SK-N-SH (cell line): ENCODE measurements around the gene PISD.

Source experiments
- CTCF ChIP-seq: fragments of 200-600 bp; sonication (generic); IDR thresholded peaks from 2 replicates; pipeline ENCODE4 v1.6.1; 2017; ENCODE audit warnings: antibody characterized with exemption, mild to moderate bottlenecking, moderate library complexity
- EP300 ChIP-seq, 2 experiments: IDR thresholded peaks; 2 replicates each; pipeline versions ENCODE4 v1.4.0 to v1.6.1; 2012; ENCODE audit warnings: borderline replicate concordance in 1 of 2, low read depth in 1 of 2, low read length in 1 of 2
- FOSL2 ChIP-seq: IDR thresholded peaks from 2 replicates; pipeline ENCODE4 v1.4.0; 2012; ENCODE audit warnings: low read depth, mild to moderate bottlenecking, moderate library complexity, borderline replicate concordance
- GATA2 ChIP-seq: sonication (generic); formaldehyde crosslinking; IDR thresholded peaks from 2 replicates; pipeline ENCODE4 v1.5.0; 2020; ENCODE audit warnings: mild to moderate bottlenecking, missing genetic modification reagents
- NFIC ChIP-seq: IDR thresholded peaks from 2 replicates; pipeline ENCODE4 v1.4.0; 2012; ENCODE audit warnings: borderline replicate concordance
- PBX3 ChIP-seq: IDR thresholded peaks from 2 replicates; pipeline ENCODE4; 2012
- POLR2AphosphoS5 ChIP-seq: IDR thresholded peaks from 2 replicates; pipeline ENCODE4 v1.6.1; 2012; ENCODE audit warnings: low read depth, low read length
- REST ChIP-seq: IDR thresholded peaks from 2 replicates; pipeline ENCODE4 v1.6.1; 2012; ENCODE audit warnings: mild to moderate bottlenecking, low read depth, low read length, moderate library complexity
- SIN3A ChIP-seq: IDR thresholded peaks from 2 replicates; pipeline ENCODE4 v1.6.1; 2012; ENCODE audit warnings: low read depth, mild to moderate bottlenecking, low read length, moderate library complexity, borderline replicate concordance
- SMC3 ChIP-seq: IDR thresholded peaks from 2 replicates; pipeline ENCODE4 v1.6.1; 2012; ENCODE audit warnings: low read depth, low read length, improper control_type of control experiment
- TAF1 ChIP-seq: IDR thresholded peaks from 2 replicates; pipeline ENCODE4 v1.6.1; 2012; ENCODE audit warnings: low read depth, mild to moderate bottlenecking, low read length, moderate library complexity, borderline replicate concordance
- YY1 ChIP-seq: IDR thresholded peaks from 2 replicates; pipeline ENCODE4 v1.4.0; 2012; ENCODE audit warnings: low read depth, mild to moderate bottlenecking

GRCh38 chr22:31574055-31574670, 87.9 kb downstream of the PISD start:
- TF ChIP-seq FOSL2 (no peak), CTCF (no peak), SMC3 (no peak), NFIC (no peak), PBX3 (no peak), TAF1 (no peak), SIN3A (no peak), GATA2 (CRISPR knock-in tag) (no peak), YY1 (no peak), POLR2AphosphoS5 (no peak), EP300 (IDR thresholded peaks at IDR 0.05; ENCODE audit: borderline replicate concordance in 1 of 2, low read depth in 1 of 2, low read length in 1 of 2) (no peak), REST (no peak)
